Thoracic aorta (tissue), 2 donors: ENCODE measurements around the gene UBE2N. TPM values are rescaled to one million over a fixed set of nuclear protein-coding genes. Genes with fewer than 3 reads are reported as not detected.

Source experiments
- ATAC-seq: fragments of 150-250 bp; one replicate; pipeline ENCODE4 v1.8.0; 2017; ENCODE audit warnings: low read depth; ENCODE audit not compliant: insufficient number of reproducible peaks, low FRiP score
- DNase-seq: peaks from one replicate; pipeline ENCODE4 v3.0.0-alpha.2; 2020; ENCODE audit warnings: low spot score
- H3K27ac ChIP-seq, 2 donors: fragments of 200-600 bp; sonication (generic); 1 replicate in 1 of 2; 2 replicates in 1 of 2; pipeline ENCODE4 v1.5.1; 2016; ENCODE audit warnings: mild to moderate bottlenecking in 2 of 2, moderate library complexity in 2 of 2
- H3K27me3 ChIP-seq: fragments of 200-600 bp; sonication (generic); replicated peaks from 2 replicates; pipeline ENCODE4 v1.6.0; 2016; ENCODE audit warnings: mild to moderate bottlenecking; ENCODE audit not compliant: insufficient read depth
- H3K36me3 ChIP-seq: fragments of 200-600 bp; sonication (generic); one replicate; pipeline ENCODE4 v1.5.1; 2016
- H3K4me1 ChIP-seq, 2 donors: fragments of 200-600 bp; sonication (generic); 1 replicate in 1 of 2; 2 replicates in 1 of 2; pipeline versions ENCODE4 v1.5.1 to v1.6.0; 2016; ENCODE audit warnings: low read depth in 2 of 2, mild to moderate bottlenecking in 1 of 2; ENCODE audit not compliant: control insufficient read depth in 1 of 2
- H3K4me3 ChIP-seq: fragments of 200-600 bp; sonication (generic); 2 replicates; pipeline ENCODE4 v1.5.1; 2016; ENCODE audit warnings: mild to moderate bottlenecking
- H3K9me3 ChIP-seq: fragments of 200-600 bp; sonication (generic); 2 replicates; pipeline ENCODE4 v1.5.1; 2016
- CTCF ChIP-seq: fragments of 200-600 bp; sonication (generic); IDR thresholded peaks from one replicate; pipeline ENCODE4 v1.5.1; 2019; ENCODE audit warnings: antibody characterized with exemption
- total RNA-seq, 2 donors: library from RNA; depleted of rRNA; stranded (reverse); fragments of >200 nt; gene quantifications; one replicate each; pipeline versions ENCODE4 v1.1.0 to v1.2.3, GENCODE V29; 2016

UBE2N gene
- total RNA-seq, 2 donors from 2014 or later: 32.9 to 37.2 TPM

- no peak overlapping the region for H3K4me3 ChIP-seq
- TF ChIP-seq CTCF: no peak
- no peaks in the 10 kb centered on the region for H3K4me1 ChIP-seq
- H3K36me3 ChIP-seq: no peaks in the 10 kb centered on the region
- ATAC-seq (no peak), DNase-seq (no peak)
- no peak overlapping the region for H3K27ac ChIP-seq
- no peaks in the 10 kb centered on the region for H3K9me3 ChIP-seq
- H3K27me3 ChIP-seq: no peaks in the 10 kb centered on the region
These were observed 14.3 kb upstream of the UBE2N start for GRCh38 chr12:93456077-93456476.

- no peaks in the 10 kb centered on the region for H3K27me3 ChIP-seq
- ATAC-seq: no peak
- no peak overlapping the region for H3K4me3 ChIP-seq
These were observed 11.9 kb upstream of the UBE2N start for GRCh38 chr12:93453633-93454032.

GRCh38 chr12:93451423-93452158, 9.8 kb upstream of the UBE2N start:
- ATAC-seq: no peak
- no peak for DNase-seq
- Histone ChIP-seq H3K27me3 (no peaks in the 10 kb centered on the region), H3K27ac (no peak overlapping the region), H3K4me3 (no peak overlapping the region), H3K4me1 (no peaks in the 10 kb centered on the region), H3K36me3 (no peaks in the 10 kb centered on the region), H3K9me3 (no peaks in the 10 kb centered on the region)
- no peak for TF ChIP-seq CTCF

More at GRCh38 chr12:93453633-93454032, 11.9 kb upstream of the UBE2N start:
- Histone ChIP-seq H3K27ac (no peak overlapping the region), H3K9me3 (no peaks in the 10 kb centered on the region), H3K4me1 (no peaks in the 10 kb centered on the region), H3K36me3 (no peaks in the 10 kb centered on the region)
- no peak for DNase-seq
- no peak for TF ChIP-seq CTCF

GRCh38 chr12:93449277-93449676, 7.5 kb upstream of the UBE2N start:
- Histone ChIP-seq H3K9me3 (no peaks in the 10 kb centered on the region), H3K36me3 (no peaks in the 10 kb centered on the region), H3K4me1 (no peaks in the 10 kb centered on the region), H3K27me3 (no peaks in the 10 kb centered on the region), H3K27ac (no peak overlapping the region), H3K4me3 (no peak overlapping the region)
- DNase-seq (no peak), ATAC-seq (no peak)
- no peak for TF ChIP-seq CTCF

GRCh38 chr12:93448796-93449195, 7.0 kb upstream of the UBE2N start:
- TF ChIP-seq CTCF: no peak

More at GRCh38 chr12:93448796-93449195, 7.0 kb upstream of the UBE2N start:
- H3K9me3 ChIP-seq: no peaks in the 10 kb centered on the region
- no peaks in the 10 kb centered on the region for H3K4me1 ChIP-seq
- DNase-seq: no peak
- H3K27ac ChIP-seq: no peak overlapping the region
- no peaks in the 10 kb centered on the region for H3K27me3 ChIP-seq
- no peak for ATAC-seq
- H3K4me3 ChIP-seq: no peak overlapping the region
- H3K36me3 ChIP-seq: no peaks in the 10 kb centered on the region
